BLaER1 treated with 17β-estradiol and CSF1 and Interleukin-3, amounts not matched to agents 10 nM and 100 nM (cell line): ENCODE data around the gene NLRP14.

ENCODE experiments used
- H3K27ac ChIP-seq, 11 experiments: shearing (Covaris generic); formaldehyde crosslinking; 2 replicates each; pipeline ENCODE4 v1.8.1; 2022
- H3K27me3 ChIP-seq, 11 experiments: shearing (Covaris generic); formaldehyde crosslinking; 2 replicates each; pipeline ENCODE4 v1.8.1; 2022
- H3K36me3 ChIP-seq, 11 experiments: shearing (Covaris generic); formaldehyde crosslinking; 2 replicates each; pipeline ENCODE4 v1.8.1; 2022
- H3K4me1 ChIP-seq, 10 experiments: shearing (Covaris generic); formaldehyde crosslinking; 2 replicates each; pipeline ENCODE4 v1.8.1; 2022
- H3K4me2 ChIP-seq, 11 experiments: shearing (Covaris generic); formaldehyde crosslinking; 2 replicates each; pipeline ENCODE4 v1.8.1; 2022
- H3K4me3 ChIP-seq, 10 experiments: shearing (Covaris generic); formaldehyde crosslinking; 2 replicates each; pipeline ENCODE4 v1.8.1; 2022
- H3K9ac ChIP-seq, 11 experiments: shearing (Covaris generic); formaldehyde crosslinking; 2 replicates each; pipeline ENCODE4 v1.8.1; 2022
- H3K9me3 ChIP-seq, 11 experiments: shearing (Covaris generic); formaldehyde crosslinking; replicated peaks in 1 of 11; 2 replicates each; pipeline ENCODE4 v1.8.1; 2022
- H4K20me1 ChIP-seq, 11 experiments: shearing (Covaris generic); formaldehyde crosslinking; 2 replicates each; pipeline ENCODE4 v1.8.1; 2022
- Cebpa-rat ChIP-seq, 11 experiments: shearing (Covaris generic); IDR thresholded peaks; 2 replicates each; pipeline ENCODE4 v1.8.1; 2022

The NLRP14 gene

DNA sequence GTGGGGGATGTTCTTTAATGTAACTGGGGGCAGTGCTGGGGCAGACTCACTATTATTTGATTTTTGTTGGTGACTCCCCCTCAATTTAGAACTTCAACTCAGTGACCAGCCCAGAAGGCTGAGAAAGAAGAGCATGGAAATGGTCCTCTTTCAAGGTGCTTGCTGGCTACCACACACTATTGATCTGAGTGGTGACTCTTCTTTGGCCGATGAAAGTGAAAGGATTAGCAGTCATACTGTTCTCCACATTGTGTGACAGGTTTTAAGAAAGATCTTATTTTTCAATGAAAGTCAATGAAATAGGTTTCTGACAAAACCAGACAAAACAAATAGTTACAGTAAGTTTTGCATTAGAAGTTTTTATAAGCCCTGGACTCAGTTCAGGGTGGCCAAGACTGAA, 29.9 kb downstream of the NLRP14 start:
- H3K36me3 ChIP-seq: no peaks in the 10 kb centered on the region
- no peaks in the 10 kb centered on the region for H3K9me3 ChIP-seq
- no peaks in the 10 kb centered on the region for H4K20me1 ChIP-seq
- no peak overlapping the region for H3K4me2 ChIP-seq
- TF ChIP-seq Cebpa-rat (IDR thresholded peaks at IDR 0.05): no peak
- H3K27me3 ChIP-seq: no peaks in the 10 kb centered on the region
- H3K4me3 ChIP-seq: no peak overlapping the region
- no peak overlapping the region for H3K27ac ChIP-seq
- H3K9ac ChIP-seq: no peak overlapping the region
- no peaks in the 10 kb centered on the region for H3K4me1 ChIP-seq

DNA sequence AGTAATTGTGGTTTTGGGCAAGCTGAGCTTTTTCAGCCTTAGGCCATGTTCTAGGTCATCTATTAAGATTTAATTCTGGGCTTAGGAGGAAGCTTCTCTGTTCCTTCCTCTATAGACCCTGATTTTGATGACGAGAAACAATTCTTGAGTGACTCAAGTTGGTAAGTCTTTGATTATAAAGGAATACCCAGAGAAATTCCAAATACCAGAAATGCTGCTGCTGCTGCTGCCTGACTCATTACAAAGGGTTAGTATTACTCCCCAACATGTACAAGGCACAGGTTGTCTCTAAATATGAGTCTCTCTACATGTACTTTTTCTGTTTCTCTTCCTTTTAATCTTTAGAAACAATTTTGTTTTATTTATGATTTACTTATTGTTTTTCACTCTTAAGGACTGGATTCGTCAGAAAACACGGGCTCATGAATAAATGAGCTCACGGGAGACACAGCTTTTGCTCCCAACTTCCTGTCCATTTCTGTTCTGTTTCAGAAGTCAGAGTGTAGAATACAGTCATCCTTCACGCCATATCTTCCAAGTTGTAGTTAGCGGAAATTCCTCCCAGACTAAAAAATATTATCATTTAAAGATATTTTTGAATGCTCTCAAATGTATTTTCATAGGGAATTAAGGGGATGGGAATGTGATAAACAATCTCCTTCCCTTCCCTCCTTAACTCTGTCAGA, 36.7 kb downstream of the NLRP14 start:
- Histone ChIP-seq H3K9me3 (no peaks in the 10 kb centered on the region), H3K4me3 (no peak overlapping the region), H3K9ac (no peak overlapping the region), H3K4me1 (no peaks in the 10 kb centered on the region; a peak in 1 of 20 replicates), H3K27me3 (no peaks in the 10 kb centered on the region), H3K27ac (no peak overlapping the region), H3K36me3 (no peaks in the 10 kb centered on the region), H4K20me1 (no peaks in the 10 kb centered on the region), H3K4me2 (no peak overlapping the region)
- TF ChIP-seq Cebpa-rat (IDR thresholded peaks at IDR 0.05): no peak

DNA sequence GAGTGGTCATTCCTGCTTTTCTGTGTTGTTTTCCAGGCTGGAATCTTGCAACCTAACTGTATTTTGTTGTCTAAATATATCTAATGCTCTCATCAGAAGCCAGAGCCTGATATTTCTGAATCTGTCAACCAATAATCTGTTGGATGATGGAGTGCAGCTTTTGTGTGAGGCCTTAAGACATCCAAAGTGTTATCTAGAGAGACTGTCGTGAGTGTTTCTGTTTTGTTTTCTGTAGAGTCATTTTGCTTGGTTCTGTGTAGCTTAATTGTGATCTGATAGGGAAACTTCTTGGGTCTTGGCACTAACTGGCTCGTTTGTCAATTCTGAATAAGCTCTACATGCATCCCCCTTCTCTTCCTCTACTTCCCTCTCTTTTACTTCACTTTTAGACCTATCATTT, 37.4 kb downstream of the NLRP14 start:
- Histone ChIP-seq H3K36me3 (no peaks in the 10 kb centered on the region), H3K9me3 (no peaks in the 10 kb centered on the region), H3K4me3 (no peak overlapping the region), H3K27ac (no peak overlapping the region), H4K20me1 (no peaks in the 10 kb centered on the region), H3K27me3 (no peaks in the 10 kb centered on the region), H3K4me2 (no peak overlapping the region), H3K9ac (no peak overlapping the region), H3K4me1 (no peaks in the 10 kb centered on the region; a peak in 1 of 20 replicates)
- no peak for TF ChIP-seq Cebpa-rat (IDR thresholded peaks at IDR 0.05)

DNA sequence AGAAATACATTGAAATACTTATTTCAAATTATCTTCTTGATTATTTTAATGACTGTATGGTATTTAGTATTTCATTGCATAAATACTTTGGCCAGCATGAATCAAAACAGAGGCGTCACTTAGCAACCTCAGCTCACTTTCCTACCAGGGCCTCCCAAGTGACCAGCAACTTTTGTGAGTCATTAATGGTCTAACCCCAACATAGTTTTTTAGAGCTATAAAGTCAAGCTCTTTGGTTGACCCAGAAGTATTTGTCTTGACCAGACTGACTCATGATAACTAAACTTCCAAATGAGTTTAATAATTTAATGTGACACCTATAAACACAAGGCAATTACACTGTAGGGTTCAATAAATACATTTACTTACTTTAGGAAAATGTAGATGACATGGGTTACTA, 40.6 kb downstream of the NLRP14 start:
- Histone ChIP-seq H3K4me1 (no peaks in the 10 kb centered on the region), H3K27me3 (no peaks in the 10 kb centered on the region), H3K36me3 (no peaks in the 10 kb centered on the region), H3K27ac (no peak overlapping the region), H3K4me2 (no peak overlapping the region), H3K4me3 (no peak overlapping the region), H3K9ac (no peak overlapping the region), H4K20me1 (no peaks in the 10 kb centered on the region), H3K9me3 (no peaks in the 10 kb centered on the region)
- no peak for TF ChIP-seq Cebpa-rat (IDR thresholded peaks at IDR 0.05)

DNA sequence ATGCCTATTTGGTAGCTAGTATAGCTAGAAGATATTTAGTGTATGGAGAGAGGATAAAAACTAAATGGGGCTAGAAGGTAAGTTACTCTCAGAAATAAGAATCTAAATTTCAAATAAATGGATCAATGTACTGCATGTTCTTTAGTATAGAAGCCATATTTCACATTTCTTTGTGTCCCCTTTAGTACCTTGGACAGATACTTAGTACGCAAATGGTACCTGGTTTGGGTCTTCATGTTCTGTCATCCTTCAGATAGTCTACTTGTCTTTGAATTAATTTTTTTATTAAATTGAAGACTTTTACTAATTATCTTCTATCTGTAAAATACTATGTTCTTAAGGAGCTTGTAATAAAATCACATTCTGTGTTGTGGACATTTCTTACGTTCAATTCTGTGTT, 42.3 kb downstream of the NLRP14 start:
- H3K27ac ChIP-seq: no peak overlapping the region
- no peaks in the 10 kb centered on the region for H3K36me3 ChIP-seq
- H3K4me1 ChIP-seq: no peaks in the 10 kb centered on the region
- H3K27me3 ChIP-seq: no peaks in the 10 kb centered on the region
- no peaks in the 10 kb centered on the region for H4K20me1 ChIP-seq
- no peaks in the 10 kb centered on the region for H3K9me3 ChIP-seq
- H3K9ac ChIP-seq: no peak overlapping the region
- H3K4me3 ChIP-seq: no peak overlapping the region
- no peak overlapping the region for H3K4me2 ChIP-seq
- no peak for TF ChIP-seq Cebpa-rat (IDR thresholded peaks at IDR 0.05)

DNA sequence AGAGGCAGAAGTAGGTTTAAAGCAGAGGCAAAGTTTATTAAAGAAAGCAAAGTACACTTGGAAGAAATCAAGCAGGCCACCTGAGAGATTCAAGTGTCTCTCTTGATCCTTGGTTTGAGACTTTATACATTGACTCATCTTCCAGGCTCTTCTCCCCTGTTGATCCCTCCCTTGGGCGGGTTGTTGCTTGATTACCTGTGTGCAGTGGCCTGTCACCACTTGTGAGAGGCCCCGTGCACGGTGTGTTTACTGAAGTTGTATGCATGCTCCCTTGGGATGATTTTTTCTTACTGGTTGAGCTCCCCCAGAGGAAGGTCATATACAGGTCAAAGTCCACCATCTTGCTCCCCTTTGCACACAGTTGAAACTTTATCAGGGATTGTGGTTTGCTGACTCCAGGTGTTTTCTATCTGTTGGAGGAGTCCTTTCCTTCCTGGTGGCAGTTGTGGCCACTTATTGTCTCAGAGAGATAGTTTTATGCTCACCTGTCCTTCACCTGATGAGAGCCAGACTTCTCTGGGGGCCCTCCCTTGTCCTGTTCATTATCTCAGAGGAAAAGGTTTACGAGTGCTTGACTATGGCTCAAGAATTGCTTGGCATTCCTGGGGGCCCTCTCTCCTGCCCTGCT, 52.2 kb downstream of the NLRP14 start:
- no peaks in the 10 kb centered on the region for H4K20me1 ChIP-seq
- no peak overlapping the region for H3K27ac ChIP-seq
- no peak for TF ChIP-seq Cebpa-rat (IDR thresholded peaks at IDR 0.05)
- no peaks in the 10 kb centered on the region for H3K27me3 ChIP-seq
- no peaks in the 10 kb centered on the region for H3K4me1 ChIP-seq
- H3K4me3 ChIP-seq: no peak overlapping the region
- no peak overlapping the region for H3K9ac ChIP-seq
- no peaks in the 10 kb centered on the region for H3K9me3 ChIP-seq
- no peak overlapping the region for H3K4me2 ChIP-seq
- H3K36me3 ChIP-seq: no peaks in the 10 kb centered on the region

DNA sequence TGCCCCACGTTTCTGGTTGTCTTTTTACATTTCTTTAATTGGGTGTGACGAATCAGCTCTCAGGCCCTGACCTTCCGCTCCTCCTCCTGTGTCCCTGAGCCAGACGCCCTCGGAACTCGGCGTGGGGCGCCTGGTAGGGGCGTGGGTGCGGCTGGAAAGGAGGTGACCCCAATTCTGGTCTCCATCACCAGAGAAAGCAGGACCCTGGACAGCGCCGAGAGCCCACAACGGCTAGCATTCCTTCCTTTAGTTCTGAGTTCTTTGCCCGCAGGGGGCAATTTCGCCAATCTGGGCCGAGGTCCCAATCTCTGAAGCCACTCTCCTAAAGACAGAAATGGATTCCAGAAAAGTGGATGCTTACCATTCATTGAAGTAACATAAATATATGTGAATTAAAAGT, 56.8 kb downstream of the NLRP14 start:
- H4K20me1 ChIP-seq: no peaks in the 10 kb centered on the region
- no peaks in the 10 kb centered on the region for H3K27me3 ChIP-seq
- H3K27ac ChIP-seq: no peak overlapping the region
- no peak overlapping the region for H3K4me3 ChIP-seq
- no peak overlapping the region for H3K9ac ChIP-seq
- H3K4me2 ChIP-seq: no peak overlapping the region
- no peaks in the 10 kb centered on the region for H3K4me1 ChIP-seq
- H3K9me3 ChIP-seq: peaks cover 15 to 31% (median 20%) of the 10 kb centered on the region in 11 experiments; a peak in 21 of 22 replicates
- no peaks in the 10 kb centered on the region for H3K36me3 ChIP-seq
- TF ChIP-seq Cebpa-rat (IDR thresholded peaks at IDR 0.05): no peak

DNA sequence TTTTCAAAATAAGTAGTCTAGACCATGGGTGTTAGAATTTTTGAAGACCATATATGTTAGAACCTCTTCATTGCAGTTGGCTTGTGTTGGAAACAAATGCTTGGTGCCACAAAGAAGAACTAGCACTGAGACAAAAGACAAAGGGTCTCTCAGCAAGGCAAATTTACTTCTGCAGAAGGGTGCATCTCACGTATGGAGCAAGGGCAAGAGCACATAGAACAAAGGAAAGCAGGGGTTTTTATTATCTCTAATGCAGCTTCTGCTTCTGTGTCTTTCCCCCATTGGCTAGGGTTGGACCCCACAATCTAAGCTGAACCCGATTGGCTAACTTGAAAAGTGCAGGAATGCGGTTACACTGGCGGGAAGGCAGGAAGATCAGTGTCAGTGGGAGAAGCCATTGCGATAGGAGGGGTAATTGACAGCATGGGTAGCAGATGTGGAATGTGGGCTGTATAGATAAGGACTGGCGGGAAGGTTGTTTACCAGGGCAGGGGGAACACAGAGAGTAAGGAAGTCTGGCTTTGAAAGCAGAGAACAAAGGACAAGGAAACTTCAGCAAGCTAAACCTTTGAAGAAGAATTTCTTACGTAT, 59.4 kb downstream of the NLRP14 start:
- TF ChIP-seq Cebpa-rat (IDR thresholded peaks at IDR 0.05): no peak
- no peak overlapping the region for H3K9ac ChIP-seq
- H3K27ac ChIP-seq: no peak overlapping the region
- no peaks in the 10 kb centered on the region for H4K20me1 ChIP-seq
- H3K36me3 ChIP-seq: no peaks in the 10 kb centered on the region
- no peak overlapping the region for H3K4me3 ChIP-seq
- no peak overlapping the region for H3K4me2 ChIP-seq
- no peaks in the 10 kb centered on the region for H3K4me1 ChIP-seq
- peaks cover 15 to 31% (median 20%) of the 10 kb centered on the region in 11 experiments; a peak in 21 of 22 replicates for H3K9me3 ChIP-seq
- H3K27me3 ChIP-seq: no peaks in the 10 kb centered on the region

DNA sequence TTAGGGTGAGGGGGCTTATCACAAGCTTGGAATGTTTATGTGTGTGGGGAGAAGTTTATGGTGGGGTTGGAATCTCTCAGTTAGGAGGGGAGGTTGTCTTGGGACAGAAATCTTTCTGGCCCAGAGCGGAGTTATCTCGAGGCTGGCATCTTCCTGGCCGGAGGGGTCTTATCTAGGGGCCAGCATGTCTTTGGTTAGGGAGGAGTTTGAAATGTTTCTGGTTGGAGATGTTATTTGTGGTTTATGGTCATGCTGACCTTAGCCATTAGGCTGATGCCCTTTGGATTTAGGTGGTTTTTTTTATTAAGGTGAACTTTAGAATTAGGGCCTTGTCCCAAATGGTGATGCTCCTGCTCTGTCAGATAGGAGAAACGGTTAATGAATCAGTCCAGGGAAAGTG, 60.6 kb downstream of the NLRP14 start:
- H3K36me3 ChIP-seq: no peaks in the 10 kb centered on the region
- H3K4me1 ChIP-seq: no peaks in the 10 kb centered on the region
- H4K20me1 ChIP-seq: no peaks in the 10 kb centered on the region
- H3K4me2 ChIP-seq: no peak overlapping the region
- H3K4me3 ChIP-seq: no peak overlapping the region
- TF ChIP-seq Cebpa-rat (IDR thresholded peaks at IDR 0.05): no peak
- H3K27me3 ChIP-seq: no peaks in the 10 kb centered on the region
- H3K27ac ChIP-seq: no peak overlapping the region
- no peak overlapping the region for H3K9ac ChIP-seq
- peaks cover 15 to 31% (median 20%) of the 10 kb centered on the region in 11 experiments; a peak in 21 of 22 replicates for H3K9me3 ChIP-seq

DNA sequence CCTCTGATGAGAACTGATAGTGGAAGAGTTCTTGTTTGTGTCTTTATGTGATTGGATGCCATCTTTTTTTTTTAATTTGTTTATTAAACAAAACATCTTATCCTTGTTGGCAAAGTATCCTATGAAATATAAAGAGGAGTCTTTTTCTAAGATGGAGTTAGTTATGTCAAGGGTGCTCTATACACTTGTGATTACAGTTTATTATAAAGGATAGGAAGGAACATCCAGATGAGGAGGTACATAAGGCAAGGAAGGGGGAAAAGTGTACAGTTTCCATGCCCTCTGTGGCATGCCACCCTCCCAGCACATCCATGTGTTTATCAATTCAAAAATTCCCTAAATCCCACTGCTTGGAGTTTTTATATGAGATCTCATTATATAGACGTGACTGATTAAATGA, 61.2 kb downstream of the NLRP14 start:
- Histone ChIP-seq H3K4me1 (no peaks in the 10 kb centered on the region), H3K4me2 (no peak overlapping the region), H3K36me3 (no peaks in the 10 kb centered on the region), H3K9me3 (peaks cover 15 to 31% (median 20%) of the 10 kb centered on the region in 11 experiments; a peak in 21 of 22 replicates), H3K9ac (no peak overlapping the region), H4K20me1 (no peaks in the 10 kb centered on the region), H3K27ac (no peak overlapping the region), H3K4me3 (no peak overlapping the region), H3K27me3 (no peaks in the 10 kb centered on the region)
- TF ChIP-seq Cebpa-rat (IDR thresholded peaks at IDR 0.05): no peak
